Measurements from ENCODE around the gene CIAO1. TPM values are rescaled to one million over a fixed set of nuclear protein-coding genes. Genes with fewer than 3 reads are reported as not detected.

The CIAO1 gene
- total and polyA plus RNA-seq, 2 of the 8 experiments (the other 6 are each of a cell fraction or from before 2014, with no cell fraction given) = 63.7 to 99.2 TPM

DNA sequence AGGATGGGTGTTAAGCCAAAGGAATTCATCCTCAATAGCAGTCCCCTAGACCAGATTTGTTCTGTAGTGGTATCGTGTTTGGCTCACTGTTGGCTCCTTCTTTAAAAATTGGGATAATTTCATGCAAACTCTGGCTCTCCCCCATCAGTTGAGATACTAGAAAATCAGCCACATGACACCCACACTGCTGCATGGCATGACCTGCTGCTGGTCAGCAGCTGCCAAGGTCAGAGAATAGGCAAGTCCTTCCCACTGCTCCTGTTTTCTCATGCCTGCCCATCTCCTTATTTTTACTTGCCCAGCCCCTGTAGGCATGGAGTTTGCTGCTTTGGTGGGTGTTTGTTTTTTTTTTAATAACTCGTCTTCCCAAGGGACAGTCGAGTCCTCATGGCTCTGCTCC, 40.3 kb downstream of the CIAO1 start:
- Histone ChIP-seq H2AK5ac (ENCODE audit: low read depth, low read length) (0 out of 2 replicates have a peak overlapping the region, but pooled peaks have one; percentile 4), H3K4ac (replicated peaks; ENCODE audit: insufficient read length, low read depth, low read length) (peak overlapping the region; percentile 11), H2BK120ac (replicated peaks; ENCODE audit: low read depth, low read length) (peak overlapping the region; percentile 1), H4K8ac (ENCODE audit: extremely low read depth, insufficient read depth, low read length) (peak overlapping the region; percentile 84), H3K23me2 (ENCODE audit: low read depth, low read length) (no peaks in the 10 kb centered on the region), H3K14ac (ENCODE audit: insufficient read length) (no peak overlapping the region), H3K56ac (replicated peaks; ENCODE audit: insufficient read length, low read depth, low read length) (no peak overlapping the region), H3K4me2 (ENCODE audit: insufficient read depth in 1 of 2, low read depth in 2 of 2, low read length in 2 of 2) (peak overlapping the region; percentile 66 to 96), H3K36me3 (ENCODE audit: control insufficient read depth in 2 of 4, insufficient read depth in 4 of 4, low read length in 3 of 4) (peaks cover 17 to 24% (median 22%) of the 10 kb centered on the region in 4 experiments), H2BK5ac (ENCODE audit: low read depth, low read length) (peak overlapping the region; percentile 77; the same call in 1 of the 2 replicates), H3K27me3 (replicated peaks in 1 of 4; ENCODE audit: control insufficient read depth in 3 of 4, extremely low read depth in 1 of 4, insufficient read depth in 3 of 4, low read length in 3 of 4) (no peaks in the 10 kb centered on the region), H3K27ac (ENCODE audit: low read depth, low read length) (0 out of 2 replicates have a peak overlapping the region, but pooled peaks have one; percentile 82), H3K18ac (ENCODE audit: extremely low read depth, low read length) (no peak overlapping the region), H2BK15ac (ENCODE audit: low read length) (0 out of 2 replicates have a peak overlapping the region, but pooled peaks have one; percentile 1), H2BK20ac (ENCODE audit: low read length) (no peak overlapping the region), H2BK12ac (ENCODE audit: low read depth, low read length) (no peak overlapping the region), H3K79me2 (ENCODE audit: control insufficient read depth in 1 of 2, insufficient read depth in 2 of 2, low read length in 2 of 2) (peaks cover 0 to 36% of the 10 kb centered on the region in 2 experiments; a peak in 2 of 4 replicates), H4K5ac (ENCODE audit: insufficient read length, low read depth, low read length) (peak overlapping the region; percentile 12), H3K9ac (replicated peaks in 1 of 4; ENCODE audit: extremely low read depth in 1 of 4, low read depth in 3 of 4, low read length in 3 of 4) (peak overlapping the region in 1 of 4 experiments; percentile 82; a peak in 2 of 7 replicates), H4K20me1 (replicated peaks in 1 of 2; ENCODE audit: control insufficient read depth in 1 of 2, insufficient read depth in 2 of 2, low read length in 2 of 2) (peaks cover 0 to 3% of the 10 kb centered on the region in 2 experiments), H3K4me3 (ENCODE audit: extremely low read depth in 1 of 4, insufficient read depth in 2 of 4, low read depth in 3 of 4, low read length in 4 of 4) (peak overlapping the region in 3 of 4 experiments; percentile 79 to 98 (median 93); a peak in 7 of 8 replicates), H3K9me3 (ENCODE audit: insufficient read depth in 2 of 2, low read depth in 1 of 2, low read length in 1 of 2) (no peaks in the 10 kb centered on the region), H2AFZ (ENCODE audit: low read length) (0 out of 2 replicates have a peak overlapping the region, but pooled peaks have one; percentile 5), H4K91ac (replicated peaks; ENCODE audit: insufficient read length, low read length) (peak overlapping the region; percentile 5), H3K23ac (ENCODE audit: insufficient read length) (no peak overlapping the region), H3K79me1 (ENCODE audit: low read depth, low read length) (0 out of 2 replicates have a peak, but pooled peaks cover 3% of the 10 kb centered on the region), H3K4me1 (replicated peaks in 1 of 4; ENCODE audit: control insufficient read depth in 3 of 4, insufficient read depth in 4 of 4, low read length in 3 of 4) (peaks cover 0 to 13% (median 4%) of the 10 kb centered on the region in 4 experiments; a peak in 4 of 7 replicates)
- FAIRE-seq = no peak
- ChIA-PET POLR2A (ENCODE audit: partially characterized antibody) (interaction anchor here (1.1 to 3.6 kb wide), 6 partner anchors 14 to 169 kb away, joined by 3 to 28 read pairs (median 4); partner anchors contain the start of gene NCAPH), CTCF (ENCODE audit: partially characterized antibody) (interaction anchor here (0.7 kb wide), 1 partner anchor 19 kb away, joined by 3 read pairs; the partner anchor contains the start of gene ITPRIPL1)
- TF ChIP-seq FOSL1 (IDR thresholded peaks at IDR 0.05; ENCODE audit: insufficient read depth, low read depth, low read length) (no peak), JUN (IDR thresholded peaks at IDR 0.05; ENCODE audit: low read depth, low read length) (no peak), RXRA (IDR thresholded peaks at IDR 0.05; ENCODE audit: insufficient read depth, low read depth, low read length) (no peak), SP1 (IDR thresholded peaks at IDR 0.05; ENCODE audit: low read depth, low read length) (no peak), SRF (IDR thresholded peaks at IDR 0.05; ENCODE audit: low read depth, low read length) (no peak), PHF8 (conservative IDR thresholded peaks at IDR 0.05; ENCODE audit: low read depth, low read length) (no peak), TAF1 (IDR thresholded peaks at IDR 0.05; ENCODE audit: low read depth, low read length) (no peak), RBBP5 (IDR thresholded peaks at IDR 0.05; ENCODE audit: borderline replicate concordance, low read depth, low read length) (no peak), SIRT6 (IDR thresholded peaks at IDR 0.05; ENCODE audit: low read length) (no peak), SIN3A (conservative IDR thresholded peaks at IDR 0.05 in 1 of 2, IDR thresholded peaks at IDR 0.05 in 1 of 2; ENCODE audit: low read depth in 1 of 2, low read length in 2 of 2) (no peak)
- 85% methylated on average over 3 of the region's 3 CpGs; no CpG with 5 or more reads in 1 of the 2 experiments for WGBS, 2 experiments (ENCODE audit: extremely low coverage in 1 of 2, insufficient coverage in 1 of 2, insufficient read length in 1 of 2, insufficient replicate concordance in 2 of 2, low coverage in 1 of 2, low lambda C conversion rate in 2 of 2, missing lambda C conversion rate in 1 of 2)
- DNase-seq (ENCODE audit: low read depth in 1 of 2, low spot score in 2 of 2) = no peak

Data from H1 (cell line).